Hepatocyte (in vitro differentiated cells): ENCODE measurements around the gene RAB22A. TPM values are rescaled to one million over a fixed set of nuclear protein-coding genes. Genes with fewer than 3 reads are reported as not detected.

Source experiments
- DNase-seq: peaks from one replicate; pipeline ENCODE4 v3.0.0-alpha.2; 2016; ENCODE audit warnings: low spot score
- H2AFZ ChIP-seq: fragments of 200-600 bp; sonication (generic); 2 replicates; pipeline ENCODE4 v1.6.0; 2016; ENCODE audit warnings: antibody characterized with exemption, mild to moderate bottlenecking
- H3K27ac ChIP-seq: fragments of 200-600 bp; sonication (generic); 2 replicates; pipeline ENCODE4 v1.5.1; 2016; ENCODE audit warnings: mild to moderate bottlenecking
- H3K27me3 ChIP-seq: fragments of 200-600 bp; sonication (generic); 2 replicates; pipeline ENCODE4 v1.6.1; 2016
- H3K36me3 ChIP-seq: fragments of 200-600 bp; sonication (generic); replicated peaks from 2 replicates; pipeline ENCODE4 v1.5.1; 2016; ENCODE audit warnings: low read depth; ENCODE audit not compliant: insufficient read depth
- H3K4me1 ChIP-seq: fragments of 200-600 bp; sonication (generic); 2 replicates; pipeline ENCODE4 v1.5.1; 2016; ENCODE audit warnings: mild to moderate bottlenecking, moderate library complexity; ENCODE audit not compliant: insufficient read depth
- H3K4me2 ChIP-seq: fragments of 200-600 bp; sonication (generic); 2 replicates; pipeline ENCODE4 v1.6.0; 2016
- H3K4me3 ChIP-seq: fragments of 200-600 bp; sonication (generic); 2 replicates; pipeline ENCODE4 v1.5.1; 2016; ENCODE audit warnings: mild to moderate bottlenecking
- H3K79me2 ChIP-seq: fragments of 200-600 bp; sonication (generic); 2 replicates; pipeline ENCODE4 v1.6.0; 2017; ENCODE audit warnings: mild to moderate bottlenecking
- H3K9me2 ChIP-seq: fragments of 200-600 bp; sonication (generic); replicated peaks from 2 replicates; pipeline ENCODE4 v1.6.0; 2017; ENCODE audit warnings: mild to moderate bottlenecking; ENCODE audit not compliant: insufficient read depth
- H3K9me3 ChIP-seq: fragments of 200-600 bp; sonication (generic); 2 replicates; pipeline ENCODE4 v1.5.1; 2016; ENCODE audit warnings: low read depth, mild to moderate bottlenecking
- H4K20me1 ChIP-seq: fragments of 200-600 bp; sonication (generic); 2 replicates; pipeline ENCODE4 v1.6.0; 2016; ENCODE audit warnings: mild to moderate bottlenecking; ENCODE audit not compliant: insufficient read depth, poor library complexity, severe bottlenecking
- EZH2 ChIP-seq: fragments of 200-600 bp; sonication (generic); IDR thresholded peaks from 2 replicates; pipeline ENCODE4 v1.6.1; 2016; ENCODE audit warnings: antibody characterized with exemption, mild to moderate bottlenecking, borderline replicate concordance
- EZH2phosphoT487 ChIP-seq: fragments of 200-600 bp; sonication (generic); IDR thresholded peaks from one replicate; pipeline ENCODE4 v1.6.1; 2018; ENCODE audit warnings: antibody characterized with exemption, mild to moderate bottlenecking, low read depth, moderate library complexity; ENCODE audit not compliant: unreplicated experiment, severe bottlenecking
- WGBS: methylation state at CpG from one replicate; pipeline ENCODE4 v1.1.6; 2016; ENCODE audit warnings: low lambda C conversion rate; ENCODE audit errors: missing lambda C conversion rate; 5-methylcytosine and 5-hydroxymethylcytosine counted together
- polyA plus RNA-seq: library from polyadenylated mRNA; unstranded; fragments of >200 nt; fragmentation: Nextera tagmentation; extraction: Ambion mirVana; gene quantifications from 2 replicates; pipeline ENCODE4 v1.2.1, GENCODE V29; 2016
- total RNA-seq: library from RNA; depleted of rRNA; stranded (reverse); fragments of >200 nt; gene quantifications from 2 replicates; pipeline ENCODE4 v1.2.3, GENCODE V29; 2014
- TF ChIP-seq, protein P1 (sequence below): fragments of 200-600 bp; sonication (generic); IDR thresholded peaks from 2 replicates; pipeline ENCODE4 v1.5.1; 2016; ENCODE audit warnings: antibody characterized with exemption, mild to moderate bottlenecking; ENCODE audit not compliant: poor library complexity

RAB22A gene
- total and polyA plus RNA-seq, 2 experiments from 2014 or later = 18.4 to 26.9 TPM

- Histone ChIP-seq H3K36me3 (no peaks in the 10 kb centered on the region), H3K4me3 (no peak overlapping the region), H3K27ac (no peak overlapping the region), H2AFZ (no peak overlapping the region), H3K9me2 (no peaks in the 10 kb centered on the region), H3K4me2 (no peak overlapping the region), H4K20me1 (no peaks in the 10 kb centered on the region), H3K27me3 (no peaks in the 10 kb centered on the region), H3K79me2 (peaks cover 21% of the 10 kb centered on the region), H3K9me3 (no peaks in the 10 kb centered on the region), H3K4me1 (no peaks in the 10 kb centered on the region)
- no peak for TF ChIP-seq EZH2
- TF ChIP-seq EZH2phosphoT487 = no peak
- TF ChIP-seq, protein P1, sequence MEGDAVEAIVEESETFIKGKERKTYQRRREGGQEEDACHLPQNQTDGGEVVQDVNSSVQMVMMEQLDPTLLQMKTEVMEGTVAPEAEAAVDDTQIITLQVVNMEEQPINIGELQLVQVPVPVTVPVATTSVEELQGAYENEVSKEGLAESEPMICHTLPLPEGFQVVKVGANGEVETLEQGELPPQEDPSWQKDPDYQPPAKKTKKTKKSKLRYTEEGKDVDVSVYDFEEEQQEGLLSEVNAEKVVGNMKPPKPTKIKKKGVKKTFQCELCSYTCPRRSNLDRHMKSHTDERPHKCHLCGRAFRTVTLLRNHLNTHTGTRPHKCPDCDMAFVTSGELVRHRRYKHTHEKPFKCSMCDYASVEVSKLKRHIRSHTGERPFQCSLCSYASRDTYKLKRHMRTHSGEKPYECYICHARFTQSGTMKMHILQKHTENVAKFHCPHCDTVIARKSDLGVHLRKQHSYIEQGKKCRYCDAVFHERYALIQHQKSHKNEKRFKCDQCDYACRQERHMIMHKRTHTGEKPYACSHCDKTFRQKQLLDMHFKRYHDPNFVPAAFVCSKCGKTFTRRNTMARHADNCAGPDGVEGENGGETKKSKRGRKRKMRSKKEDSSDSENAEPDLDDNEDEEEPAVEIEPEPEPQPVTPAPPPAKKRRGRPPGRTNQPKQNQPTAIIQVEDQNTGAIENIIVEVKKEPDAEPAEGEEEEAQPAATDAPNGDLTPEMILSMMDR = no peak
- DNase-seq = no peak
- WGBS = 71% methylated on average over 3 of the region's 3 CpGs
These were observed 21.9 kb upstream of the RAB22A start for GRCh38 chr20:58287638-58288037.

DNA sequence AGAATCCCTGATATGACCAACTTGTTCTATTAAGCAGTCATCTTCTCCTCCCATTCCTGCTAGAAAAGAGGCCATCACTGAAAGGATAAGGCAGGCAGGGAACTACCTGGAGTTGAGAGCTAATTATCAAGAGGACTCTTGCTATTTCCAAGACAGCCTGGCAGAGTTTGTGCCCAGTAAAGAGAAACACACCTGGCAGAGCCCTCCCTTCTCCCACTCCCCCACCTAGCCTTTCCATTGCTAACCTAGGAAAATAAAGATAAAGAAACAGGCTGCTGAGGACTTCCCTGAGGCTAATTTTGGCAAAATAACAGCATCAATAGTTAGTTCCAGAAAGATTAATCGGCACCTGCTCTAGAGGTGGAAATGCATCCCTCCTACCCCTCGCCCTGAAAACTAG, 20.4 kb upstream of the RAB22A start:
- Histone ChIP-seq H3K36me3 (no peaks in the 10 kb centered on the region), H3K4me1 (no peaks in the 10 kb centered on the region), H3K27ac (no peak overlapping the region), H3K27me3 (no peaks in the 10 kb centered on the region), H3K4me2 (no peak overlapping the region), H3K79me2 (peaks cover 32% of the 10 kb centered on the region), H3K4me3 (no peak overlapping the region), H3K9me3 (no peaks in the 10 kb centered on the region), H3K9me2 (no peaks in the 10 kb centered on the region), H2AFZ (no peak overlapping the region), H4K20me1 (no peaks in the 10 kb centered on the region)
- TF ChIP-seq, protein P1 = no peak
- no peak for TF ChIP-seq EZH2
- TF ChIP-seq EZH2phosphoT487 = no peak
- WGBS = 97% methylated on average over 2 of the region's 2 CpGs
- no peak for DNase-seq

GRCh38 chr20:58293453-58293852, 16.1 kb upstream of the RAB22A start:
- Histone ChIP-seq H3K4me3 (no peak overlapping the region), H4K20me1 (peaks cover 2% of the 10 kb centered on the region), H3K4me1 (no peaks in the 10 kb centered on the region), H3K79me2 (peaks cover 43% of the 10 kb centered on the region), H2AFZ (no peak overlapping the region), H3K9me3 (no peaks in the 10 kb centered on the region), H3K36me3 (no peaks in the 10 kb centered on the region), H3K27me3 (no peaks in the 10 kb centered on the region), H3K9me2 (no peaks in the 10 kb centered on the region), H3K27ac (no peak overlapping the region), H3K4me2 (no peak overlapping the region)
- WGBS = 82% methylated on average over 2 of the region's 2 CpGs
- no peak for DNase-seq
- TF ChIP-seq EZH2phosphoT487 = no peak
- no peak for TF ChIP-seq EZH2
- TF ChIP-seq, protein P1 = no peak
